ENCODE measurements around the gene KRTAP3-2. TPM values are rescaled to one million over a fixed set of nuclear protein-coding genes. Genes with fewer than 3 reads are reported as not detected.
"Not testable (repeated sequence)": the region's sequence is repeated elsewhere in the genome, so short reads cannot be mapped to it uniquely, and the experiment has no call there.

The KRTAP3-2 gene
- polyA plus RNA-seq, 3 donors = not detected

GRCh38 chr17:41048441-41048840 is 48.7 kb upstream of the KRTAP3-2 start:
- no peak for TF ChIP-seq CTCF (IDR thresholded peaks at IDR 0.05)
- Mint-ChIP-seq H3K9me3 (peaks cover 0 to 7% (median under 1%) of the 10 kb centered on the region in 7 donors), H3K27me3 (ENCODE audit: low read depth in 3 of 3) (peaks cover 14 to 36% (median 22%) of the 10 kb centered on the region in 3 donors), H3K4me1 (no peaks in the 10 kb centered on the region), H3K4me3 (peak overlapping the region in 1 of 2 donors; percentile 7), H3K27ac (no peak overlapping the region), H3K36me3 (no peaks in the 10 kb centered on the region)
- Histone ChIP-seq H3K27ac (ENCODE audit: low read depth in 1 of 2, low read length in 2 of 2) (no peak overlapping the region), H3K27me3 (ENCODE audit: control insufficient read depth in 2 of 2, insufficient read depth in 2 of 2, low read length in 2 of 2) (peaks cover 6 to 10% of the 10 kb centered on the region in 2 donors), H3K4me3 (replicated peaks in 1 of 3; ENCODE audit: low read depth in 2 of 3, low read length in 3 of 3) (no peak overlapping the region), H3K9me3 (replicated peaks in 1 of 2; ENCODE audit: control insufficient read depth in 1 of 2, insufficient read depth in 1 of 2, low read length in 2 of 2) (no peaks in the 10 kb centered on the region), H2AFZ (ENCODE audit: insufficient read depth, low read depth, low read length, poor library complexity, severe bottlenecking) (no peak overlapping the region), H3K9ac (ENCODE audit: insufficient read depth, low read length, poor library complexity, severe bottlenecking) (no peak overlapping the region), H4K20me1 (ENCODE audit: insufficient read depth, low read length) (no peaks in the 10 kb centered on the region), H3K79me2 (ENCODE audit: insufficient read depth, low read length) (no peaks in the 10 kb centered on the region), H3K4me1 (ENCODE audit: control insufficient read depth in 1 of 2, insufficient read depth in 2 of 2, low read length in 2 of 2) (no peaks in the 10 kb centered on the region), H3K36me3 (replicated peaks in 1 of 2; ENCODE audit: control insufficient read depth in 1 of 2, insufficient read depth in 2 of 2, low read length in 2 of 2) (no peaks in the 10 kb centered on the region), H3K4me2 (replicated peaks; ENCODE audit: extremely low read depth, low read length, poor library complexity, severe bottlenecking) (no peak overlapping the region)
- 80% methylated on average over 1 of the region's 7 CpGs for WGBS (ENCODE audit: insufficient coverage)
- intact Hi-C loops (cut with micrococcal nuclease) = no loop called here
- no peak for DNase-seq

GRCh38 chr17:41046735-41047465 is 47.2 kb upstream of the KRTAP3-2 start, which contains the start of gene KRTAP2-1:
Gene KRTAP2-1 (minus strand): TSS chr17:41047316. CDS start chr17:41047267, 49 bp downstream.
- H3K9me3 ChIP-seq (replicated peaks in 1 of 2; ENCODE audit: control insufficient read depth in 1 of 2, insufficient read depth in 1 of 2, low read length in 2 of 2); H3K4me2 ChIP-seq (replicated peaks; ENCODE audit: extremely low read depth, low read length, poor library complexity, severe bottlenecking); intact Hi-C loops (cut with micrococcal nuclease); H3K36me3 Mint-ChIP-seq; H4K20me1 ChIP-seq (ENCODE audit: insufficient read depth, low read length); H3K4me3 ChIP-seq (replicated peaks in 1 of 3; ENCODE audit: low read depth in 2 of 3, low read length in 3 of 3); H3K4me1 ChIP-seq (ENCODE audit: control insufficient read depth in 1 of 2, insufficient read depth in 2 of 2, low read length in 2 of 2); H3K27ac ChIP-seq (ENCODE audit: low read depth in 1 of 2, low read length in 2 of 2); H3K9ac ChIP-seq (ENCODE audit: insufficient read depth, low read length, poor library complexity, severe bottlenecking); H3K4me1 Mint-ChIP-seq; H3K79me2 ChIP-seq (ENCODE audit: insufficient read depth, low read length); H3K36me3 ChIP-seq (replicated peaks in 1 of 2; ENCODE audit: control insufficient read depth in 1 of 2, insufficient read depth in 2 of 2, low read length in 2 of 2); H2AFZ ChIP-seq (ENCODE audit: insufficient read depth, low read depth, low read length, poor library complexity, severe bottlenecking); DNase-seq; H3K9me3 Mint-ChIP-seq: not testable (repeated sequence)
- 76% methylated on average over 5 of the region's 33 CpGs for WGBS (ENCODE audit: insufficient coverage)
- peaks cover 14 to 36% (median 22%) of the 10 kb centered on the region in 3 donors for H3K27me3 Mint-ChIP-seq (ENCODE audit: low read depth in 3 of 3)
- peak within 1 kb of the TSS in 1 of 7 donors; percentile 60 for H3K27ac Mint-ChIP-seq
- peak within 1 kb of the TSS in 1 of 2 donors; percentile 26 for H3K4me3 Mint-ChIP-seq
- H3K27me3 ChIP-seq (ENCODE audit: control insufficient read depth in 2 of 2, insufficient read depth in 2 of 2, low read length in 2 of 2) = peaks cover 6 to 10% of the 10 kb centered on the region in 2 donors
